HUES64 (cell line): Measurements from ENCODE around the gene PLA2G12A.
"Not testable (repeated sequence)": the region's sequence is repeated elsewhere in the genome, so short reads cannot be mapped to it uniquely, and the experiment has no call there.

Experiments used
- H3K27ac ChIP-seq: 2 replicates; pipeline ENCODE4 v1.7.0; 2013; ENCODE audit warnings: low read depth, low read length, inconsistent platforms
- H3K27me3 ChIP-seq: 2 replicates; pipeline ENCODE4 v1.6.1; 2013; ENCODE audit warnings: mild to moderate bottlenecking, low read length; ENCODE audit not compliant: insufficient read depth
- H3K36me3 ChIP-seq: 2 replicates; pipeline ENCODE4 v1.6.1; 2013; ENCODE audit warnings: mild to moderate bottlenecking, low read length; ENCODE audit not compliant: insufficient read depth
- H3K4me1 ChIP-seq: 2 replicates; pipeline ENCODE4 v1.6.1; 2013; ENCODE audit warnings: mild to moderate bottlenecking, low read length, moderate library complexity; ENCODE audit not compliant: insufficient read depth
- H3K4me3 ChIP-seq: 2 replicates; pipeline ENCODE4 v1.5.1; 2013; ENCODE audit warnings: mild to moderate bottlenecking, low read length, moderate library complexity
- H3K9ac ChIP-seq: 2 replicates; pipeline ENCODE4 v1.6.1; 2013; ENCODE audit warnings: mild to moderate bottlenecking, low read depth, low read length
- H3K9me3 ChIP-seq: 2 replicates; pipeline ENCODE4 v1.6.1; 2013; ENCODE audit warnings: low read depth, low read length; ENCODE audit not compliant: insufficient read depth
- WGBS: fragments of 150-250, 120-280 bp; methylation state at CpG from one replicate; pipeline ENCODE4 v1.1.7; 2013; ENCODE audit warnings: missing lambda C conversion rate; 5-methylcytosine and 5-hydroxymethylcytosine counted together

The PLA2G12A gene

GRCh38 chr4:109699553-109700225 lies 30.2 kb downstream of the PLA2G12A start:
- Histone ChIP-seq H3K27ac (no peak overlapping the region), H3K4me1 (peaks cover 15% of the 10 kb centered on the region), H3K27me3 (no peaks in the 10 kb centered on the region), H3K36me3 (peaks cover 29% of the 10 kb centered on the region), H3K9me3 (no peaks in the 10 kb centered on the region), H3K4me3 (no peak overlapping the region), H3K9ac (no peak overlapping the region)
- 86% methylated on average over 8 of the region's 8 CpGs for WGBS

- Histone ChIP-seq H3K27me3 (no peaks in the 10 kb centered on the region), H3K27ac (no peak overlapping the region), H3K9me3 (no peaks in the 10 kb centered on the region), H3K36me3 (peaks cover 37% of the 10 kb centered on the region), H3K4me3 (no peak overlapping the region), H3K4me1 (peaks cover 11% of the 10 kb centered on the region), H3K9ac (no peak overlapping the region)
- WGBS = 100% methylated on average over 1 of the region's 1 CpG
Observed at GRCh38 chr4:109698656-109699055, 31.2 kb downstream of the PLA2G12A start.

DNA sequence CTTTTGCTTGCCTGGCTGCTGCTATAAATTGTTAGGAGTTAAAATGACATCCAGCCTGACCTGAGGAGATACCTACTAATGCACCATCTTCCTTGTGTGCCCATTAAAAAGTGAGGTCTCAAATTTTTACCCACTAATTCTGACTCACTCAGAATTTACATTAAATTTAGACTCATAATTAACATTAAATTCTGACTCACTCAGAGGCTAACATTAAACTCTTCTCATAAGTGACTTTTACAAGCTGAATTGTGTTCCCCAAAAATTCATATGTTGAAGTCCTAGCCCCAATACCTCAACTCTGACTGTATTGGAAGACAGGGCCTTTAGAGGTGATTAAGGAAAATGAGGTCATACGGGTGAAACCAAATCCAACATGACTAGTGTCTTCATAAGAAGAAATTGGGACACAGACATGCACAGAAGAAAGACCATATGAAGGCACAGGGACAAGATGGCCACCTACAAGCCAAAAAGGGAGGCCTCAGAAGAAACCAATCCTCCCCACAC lies 38.4 kb downstream of the PLA2G12A start:
- WGBS = 100% methylated on average over 1 of the region's 1 CpG
- Histone ChIP-seq H3K9ac (no peak overlapping the region), H3K27ac (no peak overlapping the region), H3K27me3 (no peaks in the 10 kb centered on the region), H3K4me3 (no peak overlapping the region), H3K36me3 (peaks cover 58% of the 10 kb centered on the region), H3K9me3 (no peaks in the 10 kb centered on the region), H3K4me1 (no peaks in the 10 kb centered on the region)

- H3K4me3 ChIP-seq = no peak overlapping the region
- WGBS = 97% methylated on average over 6 of the region's 6 CpGs
- no peak overlapping the region for H3K27ac ChIP-seq
- H3K4me1 ChIP-seq = no peaks in the 10 kb centered on the region
- no peaks in the 10 kb centered on the region for H3K27me3 ChIP-seq
- H3K36me3 ChIP-seq = peaks cover 53% of the 10 kb centered on the region
- H3K9me3 ChIP-seq = no peaks in the 10 kb centered on the region
- H3K9ac ChIP-seq = no peak overlapping the region
Observed at GRCh38 chr4:109690690-109691410, 39.0 kb downstream of the PLA2G12A start.

DNA sequence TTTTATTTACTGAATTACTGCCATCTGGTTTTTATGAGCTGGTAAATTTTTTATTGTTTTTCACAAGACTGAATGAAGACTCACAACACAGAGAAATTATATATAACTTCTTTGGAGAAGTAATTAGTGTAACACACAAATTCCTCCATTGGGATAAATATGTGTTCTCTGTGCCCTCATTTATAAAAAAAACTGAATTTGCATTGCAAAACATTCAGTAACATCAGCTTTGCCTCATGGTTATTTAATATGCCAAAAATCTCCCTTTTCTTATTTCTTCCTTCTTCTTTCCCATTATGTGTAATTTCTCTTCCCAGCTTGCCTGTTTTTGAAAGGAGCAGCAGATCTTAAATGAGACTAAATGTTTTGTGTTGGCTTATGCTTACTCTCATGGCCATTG lies 45.1 kb downstream of the PLA2G12A start:
- peaks cover 24% of the 10 kb centered on the region for H3K4me1 ChIP-seq
- no peak overlapping the region for H3K9ac ChIP-seq
- H3K27me3 ChIP-seq = no peaks in the 10 kb centered on the region
- no peak overlapping the region for H3K4me3 ChIP-seq
- H3K36me3 ChIP-seq = peaks cover 10% of the 10 kb centered on the region; the same call in 1 of the 2 replicates
- peaks cover 5% of the 10 kb centered on the region for H3K9me3 ChIP-seq
- no peak overlapping the region for H3K27ac ChIP-seq

DNA sequence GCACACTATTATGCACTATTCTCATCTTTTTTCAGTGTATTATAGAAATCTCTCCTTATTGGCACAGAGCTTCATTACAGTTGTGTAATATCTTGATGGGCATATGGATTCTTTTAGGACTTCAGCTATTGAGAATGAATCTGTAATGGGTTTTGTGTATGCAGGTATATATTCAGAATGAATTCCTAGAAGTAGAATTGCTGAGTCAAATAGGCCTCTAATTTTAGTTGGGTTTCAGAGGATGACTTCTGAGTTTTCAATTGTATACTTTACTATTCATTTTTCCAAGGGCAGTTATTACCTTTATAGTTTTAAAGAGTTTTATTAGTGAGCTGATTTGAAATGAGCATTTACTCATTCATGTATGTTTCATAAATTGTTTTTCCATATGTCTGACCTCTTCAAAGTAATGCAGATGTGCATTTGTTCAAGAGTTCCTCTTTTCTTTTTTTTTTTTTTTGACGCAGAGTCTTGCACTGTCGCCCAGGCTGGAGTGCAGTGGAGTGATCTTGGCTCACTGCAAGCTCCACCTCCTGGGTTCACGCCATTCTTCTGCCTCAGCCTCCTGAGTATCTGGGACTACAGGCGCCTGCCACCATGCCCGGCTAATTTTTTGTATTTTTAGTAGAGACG lies 46.1 kb downstream of the PLA2G12A start:
- peaks cover 9% of the 10 kb centered on the region for H3K9me3 ChIP-seq
- H3K9ac ChIP-seq = no peak overlapping the region
- H3K36me3 ChIP-seq = peaks cover 7% of the 10 kb centered on the region; the same call in 1 of the 2 replicates
- 90% methylated on average over 6 of the region's 6 CpGs for WGBS
- H3K27ac ChIP-seq = no peak overlapping the region
- H3K27me3 ChIP-seq = no peaks in the 10 kb centered on the region
- H3K4me3 ChIP-seq = no peak overlapping the region
- H3K4me1 ChIP-seq = peaks cover 24% of the 10 kb centered on the region

GRCh38 chr4:109682875-109683274 lies 47.0 kb downstream of the PLA2G12A start:
- Histone ChIP-seq H3K27ac (no peak overlapping the region; the same call in 1 of the 2 replicates), H3K27me3 (no peaks in the 10 kb centered on the region), H3K4me1 (peaks cover 24% of the 10 kb centered on the region), H3K9ac (no peak overlapping the region), H3K36me3 (peaks cover 2% of the 10 kb centered on the region; the same call in 1 of the 2 replicates), H3K4me3 (no peak overlapping the region), H3K9me3 (peaks cover 9% of the 10 kb centered on the region)
- 83% methylated on average over 2 of the region's 2 CpGs for WGBS

GRCh38 chr4:109678925-109679324 lies 50.9 kb downstream of the PLA2G12A start:
- H3K27me3 ChIP-seq, H3K4me3 ChIP-seq, H3K36me3 ChIP-seq, H3K9ac ChIP-seq, H3K27ac ChIP-seq: not testable (repeated sequence)
- WGBS = 97% methylated on average over 13 of the region's 14 CpGs
- Histone ChIP-seq H3K9me3 (peaks cover 15% of the 10 kb centered on the region), H3K4me1 (peaks cover 24% of the 10 kb centered on the region)

DNA sequence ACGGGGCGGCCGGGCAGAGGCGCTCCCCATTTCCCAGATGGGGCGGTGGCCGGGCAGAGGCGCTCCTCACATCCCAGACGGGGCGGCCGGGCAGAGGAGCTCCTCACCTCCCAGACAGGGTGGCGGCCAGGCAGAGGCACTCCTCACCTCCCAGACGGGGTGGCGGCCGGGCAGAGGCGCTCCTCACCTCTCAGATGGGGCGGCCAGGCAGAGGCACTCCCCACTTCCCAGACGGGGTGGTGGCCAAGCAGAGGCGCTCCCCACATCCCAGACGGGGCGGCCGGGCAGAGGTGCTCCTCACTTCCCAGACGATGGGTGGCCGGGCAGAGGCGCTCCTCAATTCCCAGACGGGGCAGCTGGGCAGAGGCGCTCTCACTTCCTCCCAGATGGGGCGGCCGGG lies 51.4 kb downstream of the PLA2G12A start:
- not testable (repeated sequence) for H3K9ac ChIP-seq, H3K36me3 ChIP-seq, H3K27me3 ChIP-seq, H3K27ac ChIP-seq, H3K4me3 ChIP-seq
- H3K9me3 ChIP-seq = peaks cover 15% of the 10 kb centered on the region
- H3K4me1 ChIP-seq = peaks cover 21% of the 10 kb centered on the region
- WGBS = 95% methylated on average over 28 of the region's 28 CpGs

DNA sequence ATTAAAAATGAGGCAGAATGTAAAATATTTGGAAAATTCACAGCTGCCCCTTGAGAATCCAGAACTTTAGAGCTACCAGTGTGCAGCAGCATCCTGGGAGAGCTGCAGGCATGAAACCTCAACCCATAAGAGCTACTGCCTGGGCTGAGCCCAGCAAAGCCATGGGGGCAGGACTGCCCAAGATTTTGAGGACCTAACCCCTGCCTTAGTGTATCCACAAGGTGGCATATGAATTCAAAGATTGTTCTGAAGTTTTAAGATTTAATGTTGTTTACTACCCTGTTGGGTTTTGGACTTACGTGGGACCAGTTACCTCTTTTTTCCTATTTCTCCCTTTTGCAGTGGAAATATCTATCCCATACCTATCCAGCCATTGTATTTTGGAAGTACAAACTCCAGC lies 53.0 kb downstream of the PLA2G12A start:
- Histone ChIP-seq H3K4me3 (no peak overlapping the region), H3K4me1 (0 out of 2 replicates have a peak, but pooled peaks cover 6% of the 10 kb centered on the region), H3K9ac (no peak overlapping the region), H3K36me3 (no peaks in the 10 kb centered on the region), H3K27ac (no peak overlapping the region), H3K9me3 (peaks cover 15% of the 10 kb centered on the region), H3K27me3 (no peaks in the 10 kb centered on the region)
- no CpG with 5 or more reads among the region's 1 CpG for WGBS

DNA sequence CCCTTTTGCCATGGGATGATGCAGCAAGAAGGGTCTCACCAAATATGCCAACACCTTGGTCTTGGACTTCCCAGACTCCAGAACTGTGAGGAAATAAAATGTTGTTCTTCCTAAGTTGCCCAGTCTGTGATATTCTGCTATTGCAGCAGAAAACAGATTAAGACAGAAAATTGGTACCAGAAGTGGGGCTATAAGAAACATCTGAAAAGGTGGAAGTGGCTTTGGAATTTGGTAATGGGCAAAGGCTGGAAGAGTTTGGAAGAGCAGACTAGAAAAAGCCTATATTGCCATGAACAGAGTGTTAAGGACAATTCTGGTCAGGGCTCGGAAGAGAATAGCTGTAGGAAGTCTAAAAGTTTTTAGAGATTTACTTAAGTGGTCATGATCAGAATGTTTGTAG lies 54.0 kb downstream of the PLA2G12A start:
- Histone ChIP-seq H3K36me3 (no peaks in the 10 kb centered on the region), H3K4me1 (no peaks in the 10 kb centered on the region), H3K4me3 (no peak overlapping the region), H3K27me3 (no peaks in the 10 kb centered on the region), H3K9ac (no peak overlapping the region), H3K27ac (no peak overlapping the region), H3K9me3 (peaks cover 20% of the 10 kb centered on the region)
- WGBS = 91% methylated on average over 1 of the region's 1 CpG
